Testis (tissue), 3 donors: ENCODE measurements around the gene CTNNA1. TPM values are rescaled to one million over a fixed set of nuclear protein-coding genes. Genes with fewer than 3 reads are reported as not detected.

Experiments used
- DNase-seq: peaks from one replicate; pipeline ENCODE4 v3.0.0-alpha.2; 2019
- H3K27ac ChIP-seq, 2 donors: fragments of 200-600 bp; sonication (generic); one replicate each; pipeline ENCODE4 v1.5.1; 2019
- H3K27me3 ChIP-seq: fragments of 200-600 bp; sonication (generic); one replicate; pipeline ENCODE4 v1.5.1; 2019
- H3K36me3 ChIP-seq: fragments of 200-600 bp; sonication (generic); one replicate; pipeline ENCODE4 v1.5.1; 2017; ENCODE audit warnings: low read depth; ENCODE audit errors: missing control alignments
- H3K4me1 ChIP-seq: fragments of 200-600 bp; sonication (generic); one replicate; pipeline ENCODE4 v1.5.1; 2019
- H3K4me3 ChIP-seq, 2 donors: fragments of 200-600 bp; sonication (generic); one replicate each; pipeline ENCODE4 v1.5.1; 2017 to 2019
- H3K9me3 ChIP-seq: fragments of 200-600 bp; sonication (generic); one replicate; pipeline ENCODE4 v1.5.1; 2017
- POLR2A ChIP-seq: fragments of 450-650 bp; IDR thresholded peaks from one replicate; pipeline ENCODE4 v1.6.1; 2017; ENCODE audit warnings: antibody characterized with exemption, mild to moderate bottlenecking, moderate library complexity
- WGBS, 2 donors: methylation state at CpG; one replicate each; pipeline ENCODE4 v1.1.5; 2018; 5-methylcytosine and 5-hydroxymethylcytosine counted together
- intact Hi-C: fragments of 100-400 bp; cut with DNase I; formaldehyde crosslinking; loops from one replicate; pipeline ENCODE4 v1.15.1; 2023; ENCODE audit warnings: low total_unique reads
- polyA plus RNA-seq: library from polyadenylated mRNA; stranded (reverse); fragments of 350-450 nt; fragmentation: Illumina TruSeq; extraction: RNeasy Lipid Tissue Mini Kit (QIAGEN cat#74804); gene quantifications from one replicate; pipeline ENCODE4 v1.2.3, GENCODE V29; 2014; ENCODE audit warnings: low read depth, low replicate concordance; ENCODE audit not compliant: insufficient read depth
- total RNA-seq, 2 donors: library from RNA; depleted of rRNA; stranded (reverse); fragments of >200 nt; gene quantifications; one replicate each; pipeline ENCODE4 v1.2.3, GENCODE V29; 2016
- TF ChIP-seq, protein P1 (sequence below), 3 experiments: fragments of 450-650 bp in 2 of 3; fragments of 200-600 bp in 1 of 3; sonication (generic) in 1 of 3; IDR thresholded peaks; one replicate each; pipeline ENCODE4 v1.5.1; 2016 to 2019; ENCODE audit warnings: antibody characterized with exemption in 3 of 3, mild to moderate bottlenecking in 2 of 3, moderate library complexity in 1 of 3

Gene CTNNA1
- total and polyA plus RNA-seq, 3 donors from 2014 or later, result 107 to 154 (median 135) TPM

DNA sequence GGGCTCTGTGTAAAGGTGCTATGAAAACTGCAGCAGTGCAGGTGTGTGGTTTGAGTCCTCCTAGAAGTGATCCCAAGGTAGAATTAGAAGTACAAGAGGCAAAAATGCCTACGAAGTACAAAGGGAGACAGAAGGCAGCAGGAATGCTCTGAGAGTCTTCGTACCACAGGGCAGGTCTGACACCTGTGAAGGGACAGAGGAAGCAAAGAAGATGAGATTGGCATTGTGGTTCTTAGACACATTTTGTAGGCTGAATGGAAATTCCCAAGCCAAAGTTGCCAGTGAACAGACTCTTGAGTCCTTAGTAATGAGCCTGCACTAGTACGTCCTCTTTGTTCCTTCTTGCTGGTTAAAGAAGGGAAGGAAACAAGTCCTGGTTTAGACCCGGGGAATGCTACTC, 123.6 kb downstream of the CTNNA1 start:
- H3K4me3 ChIP-seq, result no peak overlapping the region
- no peak for DNase-seq
- WGBS, 2 donors, result 95 to 97% methylated on average over 4 of the region's 4 CpGs
- no peaks in the 10 kb centered on the region for H3K27me3 ChIP-seq
- H3K9me3 ChIP-seq, result no peaks in the 10 kb centered on the region
- peaks cover 7% of the 10 kb centered on the region for H3K4me1 ChIP-seq
- intact Hi-C loops, result no loop called here
- H3K36me3 ChIP-seq, result no peaks in the 10 kb centered on the region
- H3K27ac ChIP-seq, result no peak overlapping the region
- TF ChIP-seq, protein P1, sequence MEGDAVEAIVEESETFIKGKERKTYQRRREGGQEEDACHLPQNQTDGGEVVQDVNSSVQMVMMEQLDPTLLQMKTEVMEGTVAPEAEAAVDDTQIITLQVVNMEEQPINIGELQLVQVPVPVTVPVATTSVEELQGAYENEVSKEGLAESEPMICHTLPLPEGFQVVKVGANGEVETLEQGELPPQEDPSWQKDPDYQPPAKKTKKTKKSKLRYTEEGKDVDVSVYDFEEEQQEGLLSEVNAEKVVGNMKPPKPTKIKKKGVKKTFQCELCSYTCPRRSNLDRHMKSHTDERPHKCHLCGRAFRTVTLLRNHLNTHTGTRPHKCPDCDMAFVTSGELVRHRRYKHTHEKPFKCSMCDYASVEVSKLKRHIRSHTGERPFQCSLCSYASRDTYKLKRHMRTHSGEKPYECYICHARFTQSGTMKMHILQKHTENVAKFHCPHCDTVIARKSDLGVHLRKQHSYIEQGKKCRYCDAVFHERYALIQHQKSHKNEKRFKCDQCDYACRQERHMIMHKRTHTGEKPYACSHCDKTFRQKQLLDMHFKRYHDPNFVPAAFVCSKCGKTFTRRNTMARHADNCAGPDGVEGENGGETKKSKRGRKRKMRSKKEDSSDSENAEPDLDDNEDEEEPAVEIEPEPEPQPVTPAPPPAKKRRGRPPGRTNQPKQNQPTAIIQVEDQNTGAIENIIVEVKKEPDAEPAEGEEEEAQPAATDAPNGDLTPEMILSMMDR (IDR thresholded peaks at IDR 0.05), result no peak
- TF ChIP-seq POLR2A, result no peak

- Histone ChIP-seq H3K27me3 (no peaks in the 10 kb centered on the region), H3K4me1 (no peaks in the 10 kb centered on the region), H3K9me3 (no peaks in the 10 kb centered on the region), H3K4me3 (no peak overlapping the region), H3K27ac (no peak overlapping the region), H3K36me3 (no peaks in the 10 kb centered on the region)
- intact Hi-C loops, result no loop called here
- WGBS, 2 donors, result 80 to 90% methylated on average over 7 of the region's 7 CpGs
- TF ChIP-seq, protein P1 (IDR thresholded peaks at IDR 0.05), result no peak
- TF ChIP-seq POLR2A, result no peak
- no peak for DNase-seq
These were observed 125.4 kb downstream of the CTNNA1 start for GRCh38 chr5:138878437-138879235.

- no peaks in the 10 kb centered on the region for H3K36me3 ChIP-seq
- no peaks in the 10 kb centered on the region for H3K27me3 ChIP-seq
- no peaks in the 10 kb centered on the region for H3K9me3 ChIP-seq
- no peak for DNase-seq
- intact Hi-C loops, result no loop called here
- no peak overlapping the region for H3K27ac ChIP-seq
- TF ChIP-seq, protein P1 (IDR thresholded peaks at IDR 0.05), result no peak
- TF ChIP-seq POLR2A, result no peak
- no peak overlapping the region for H3K4me3 ChIP-seq
- no peaks in the 10 kb centered on the region for H3K4me1 ChIP-seq
These were observed 130.0 kb downstream of the CTNNA1 start for GRCh38 chr5:138883211-138883610.

- H3K4me1 ChIP-seq, result no peaks in the 10 kb centered on the region
- no peaks in the 10 kb centered on the region for H3K27me3 ChIP-seq
- TF ChIP-seq, protein P1 (IDR thresholded peaks at IDR 0.05), result no peak
- no peak for TF ChIP-seq POLR2A
- intact Hi-C loops, result no loop called here
- H3K36me3 ChIP-seq, result no peaks in the 10 kb centered on the region
- H3K27ac ChIP-seq, result no peak overlapping the region
- H3K9me3 ChIP-seq, result no peaks in the 10 kb centered on the region
- no peak overlapping the region for H3K4me3 ChIP-seq
- no peak for DNase-seq
- WGBS, 2 donors, result 100% methylated on average over 1 of the region's 1 CpG
These were observed 130.9 kb downstream of the CTNNA1 start for GRCh38 chr5:138884094-138884493.

DNA sequence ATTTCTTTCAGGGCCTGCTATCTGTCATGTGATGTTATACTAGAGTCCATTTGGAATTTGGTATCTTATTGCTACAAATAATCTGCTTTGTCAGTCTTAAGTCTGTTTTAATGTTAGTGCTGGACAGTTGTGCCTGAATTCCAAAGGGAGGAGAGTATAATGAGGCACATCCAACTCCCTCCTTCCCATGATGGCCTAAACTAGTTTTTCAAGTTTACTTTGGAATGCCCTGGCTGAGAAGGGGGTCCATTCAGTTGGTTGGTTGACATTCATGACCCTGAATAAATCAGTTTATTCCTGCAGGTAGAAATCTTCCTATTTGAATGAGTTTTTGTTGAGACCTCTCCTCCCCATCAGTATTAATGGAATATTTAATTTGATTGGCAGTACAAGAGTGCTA, 131.3 kb downstream of the CTNNA1 start:
- H3K27me3 ChIP-seq, result no peaks in the 10 kb centered on the region
- TF ChIP-seq, protein P1 (IDR thresholded peaks at IDR 0.05), result no peak
- TF ChIP-seq POLR2A, result no peak
- no peaks in the 10 kb centered on the region for H3K36me3 ChIP-seq
- H3K27ac ChIP-seq, result no peak overlapping the region
- intact Hi-C loops, result no loop called here
- no peak for DNase-seq
- no peaks in the 10 kb centered on the region for H3K4me1 ChIP-seq
- no peak overlapping the region for H3K4me3 ChIP-seq
- H3K9me3 ChIP-seq, result no peaks in the 10 kb centered on the region
